K562 (cell line): Measurements from ENCODE around the gene ZNF420.

Source experiments
- ATF3 ChIP-seq, 2 experiments: fragments of 450-650 bp in 1 of 2; sonication (generic) in 1 of 2; formaldehyde crosslinking in 1 of 2; IDR thresholded peaks in 1 of 2; conservative IDR thresholded peaks in 1 of 2; 2 replicates each; pipeline versions ENCODE4 v1.6.1 to v1.8.1; 2016 to 2023; ENCODE audit warnings: mild to moderate bottlenecking in 2 of 2, moderate library complexity in 2 of 2, inconsistent platforms in 1 of 2, missing genetic modification reagents in 1 of 2
- BRF1 ChIP-seq: IDR thresholded peaks from 3 replicates; pipeline ENCODE4 v1.6.1; 2011; ENCODE audit warnings: borderline replicate concordance, mild to moderate bottlenecking; ENCODE audit not compliant: insufficient read length; ENCODE audit errors: extremely low read depth
- CGGBP1 ChIP-seq: fragments of 250-450 bp; sonication (Bioruptor Pico); IDR thresholded peaks from 2 replicates; pipeline ENCODE4 v1.9.0; 2021; ENCODE audit warnings: mild to moderate bottlenecking
- GATA2 ChIP-seq: sonication (generic); formaldehyde crosslinking; IDR thresholded peaks from 2 replicates; pipeline ENCODE4 v1.4.0; 2020; ENCODE audit warnings: mild to moderate bottlenecking, missing genetic modification reagents
- NCOA2 ChIP-seq, 2 experiments: fragments of 450-650 bp; IDR thresholded peaks; 2 replicates each; pipeline ENCODE4 v1.6.1; 2018; ENCODE audit warnings: mild to moderate bottlenecking in 2 of 2, moderate library complexity in 1 of 2; ENCODE audit not compliant: partially characterized antibody in 2 of 2
- ZNF274 ChIP-seq: IDR thresholded peaks from 2 replicates; pipeline ENCODE4 v1.6.1; 2011; ENCODE audit warnings: low read depth, mild to moderate bottlenecking, low read length, moderate library complexity, borderline replicate concordance

GRCh38 chr19:37087110-37087509, 8.9 kb downstream of the ZNF420 start:
- TF ChIP-seq ZNF274 (no peak), BRF1 (no peak), NCOA2 (IDR thresholded peaks at IDR 0.05; ENCODE audit: partially characterized antibody in 2 of 2) (no peak), ATF3 (IDR thresholded peaks at IDR 0.05) (no peak), ATF3 (CRISPR knock-in tag; conservative IDR thresholded peaks at IDR 0.05) (no peak), GATA2 (no peak), CGGBP1 (no peak)
